HG03469 (cell line): ENCODE data around the gene MAML3.

ENCODE experiments used
- ATAC-seq: cut with Tn5 transposase; IDR thresholded peaks from one replicate; pipeline ENCODE4 v1.9.1; 2021; ENCODE audit warnings: mild to moderate bottlenecking, moderate library complexity, moderate number of reproducible peaks; ENCODE audit not compliant: unreplicated experiment

The MAML3 gene

GRCh38 chr4:140018931-140019618 is 134.9 kb downstream of the MAML3 start:
- ATAC-seq: no peak

DNA sequence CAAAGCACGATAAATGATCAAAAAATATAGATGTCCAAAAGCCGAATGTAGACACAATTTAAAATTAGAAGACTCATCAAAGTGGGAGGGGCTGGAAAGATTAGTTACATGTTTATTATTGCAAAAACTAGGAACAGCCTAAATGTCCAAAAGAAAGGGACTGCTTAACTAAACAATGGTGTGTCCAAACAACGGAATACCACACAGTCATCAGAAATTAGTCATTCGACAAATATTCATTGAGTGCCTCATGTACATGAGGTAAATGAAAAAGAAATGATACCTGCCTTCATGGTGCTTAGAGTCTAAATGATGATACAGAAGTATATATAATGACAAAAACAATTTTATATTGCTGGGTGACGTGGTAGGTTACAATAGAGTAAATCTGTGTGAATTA is 139.7 kb downstream of the MAML3 start:
- no peak for ATAC-seq

GRCh38 chr4:140012688-140013486 is 141.1 kb downstream of the MAML3 start:
- no peak for ATAC-seq

GRCh38 chr4:140005699-140006098 is 148.3 kb downstream of the MAML3 start:
- ATAC-seq: no peak

- no peak for ATAC-seq
These were observed 148.9 kb downstream of the MAML3 start for GRCh38 chr4:140004922-140005627.

- ATAC-seq: no peak
These were observed 149.5 kb downstream of the MAML3 start for GRCh38 chr4:140004549-140004895.

- no peak for ATAC-seq
These were observed 150.0 kb downstream of the MAML3 start for GRCh38 chr4:140003876-140004548.

GRCh38 chr4:140000232-140000631 is 153.8 kb downstream of the MAML3 start:
- ATAC-seq: no peak

DNA sequence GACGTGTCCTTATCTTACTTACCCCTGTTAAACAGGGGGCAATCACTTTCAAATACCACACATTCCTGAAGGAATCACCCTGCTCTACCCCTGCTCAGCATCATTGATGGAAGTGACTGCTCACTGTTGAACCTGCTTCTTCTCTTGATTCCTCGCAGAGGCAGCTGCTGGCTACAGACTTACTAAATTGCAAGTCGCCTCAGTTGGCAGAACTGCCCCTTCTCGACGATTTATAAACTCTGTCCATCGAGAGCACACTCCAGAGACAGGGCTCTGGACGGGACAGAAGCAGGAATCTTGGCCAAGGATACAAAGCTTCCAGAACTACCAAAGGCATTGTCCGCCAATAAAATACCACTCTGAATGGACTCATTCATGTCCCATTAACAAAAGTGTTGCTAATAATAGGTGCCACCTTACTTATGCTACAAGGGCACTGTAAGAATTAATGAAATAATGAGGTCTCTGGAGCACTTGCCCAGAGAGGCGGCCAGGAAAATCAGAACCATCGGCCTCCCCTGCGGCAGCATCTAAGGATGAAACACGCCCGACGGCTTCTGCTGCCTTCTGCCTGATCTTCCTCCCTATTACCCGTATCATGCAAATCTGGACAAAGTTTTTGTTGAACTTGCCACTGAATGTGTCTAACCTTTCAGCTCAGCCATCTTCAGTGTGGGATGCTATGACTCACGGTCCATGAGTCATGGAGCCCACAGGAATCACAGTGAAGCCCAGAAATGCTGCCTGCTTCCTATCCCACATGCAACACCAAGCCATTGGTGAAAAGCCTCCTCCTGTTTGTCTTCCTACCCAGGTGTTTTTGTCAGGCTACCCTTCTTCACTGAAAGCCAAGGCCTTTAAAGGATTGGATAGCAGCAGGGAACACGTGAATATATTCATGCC is 164.9 kb downstream of the MAML3 start:
- ATAC-seq: no peak

- no peak for ATAC-seq
These were observed 166.5 kb downstream of the MAML3 start for GRCh38 chr4:139987502-139987850.

- no peak for ATAC-seq
These were observed 167.1 kb downstream of the MAML3 start for GRCh38 chr4:139986689-139987501.

GRCh38 chr4:139986106-139986505 is 167.9 kb downstream of the MAML3 start:
- ATAC-seq: no peak

- no peak for ATAC-seq
These were observed 168.6 kb downstream of the MAML3 start for GRCh38 chr4:139985401-139985800.

- no peak for ATAC-seq
These were observed 169.5 kb downstream of the MAML3 start for GRCh38 chr4:139984471-139984870.

GRCh38 chr4:139978692-139979091 is 175.3 kb downstream of the MAML3 start:
- peak; percentile 94 for ATAC-seq

DNA sequence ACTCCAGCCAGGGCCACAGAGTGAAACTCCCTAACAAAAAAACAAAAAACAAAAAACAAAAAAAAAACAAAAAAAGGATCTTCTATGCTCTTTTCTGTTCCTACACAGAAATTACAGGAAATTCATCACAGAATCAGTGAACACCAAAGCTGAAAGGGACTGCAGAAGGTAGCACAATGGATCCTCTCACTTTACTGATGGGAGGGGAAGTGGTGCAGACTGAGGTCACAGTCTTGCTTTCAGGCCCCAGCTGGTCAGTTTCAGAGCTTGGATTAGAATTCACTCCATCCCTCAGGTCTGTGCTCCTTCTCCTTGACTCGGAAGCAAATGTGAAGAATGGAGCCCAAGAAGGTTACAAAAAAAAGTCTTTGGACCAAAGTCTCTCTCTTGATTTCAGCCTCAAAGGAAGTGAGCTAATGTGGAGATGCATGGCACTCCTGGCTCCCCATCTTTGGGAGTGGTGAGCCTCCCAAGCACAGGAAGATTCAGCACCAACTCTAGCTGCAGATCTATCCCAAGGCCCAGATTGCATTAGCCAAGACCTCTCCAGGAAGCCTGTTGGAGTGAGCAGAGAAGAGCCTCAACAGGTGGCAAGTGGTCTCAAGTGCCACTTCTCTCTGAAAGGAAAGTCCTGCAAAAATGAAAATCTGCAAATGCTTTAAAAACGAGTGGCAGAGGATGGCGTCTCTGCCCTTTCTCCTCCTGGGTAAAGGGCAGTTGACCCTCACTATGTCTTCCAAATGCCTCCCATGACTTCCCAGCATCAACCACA is 176.0 kb downstream of the MAML3 start:
- ATAC-seq: peak; percentile 40

DNA sequence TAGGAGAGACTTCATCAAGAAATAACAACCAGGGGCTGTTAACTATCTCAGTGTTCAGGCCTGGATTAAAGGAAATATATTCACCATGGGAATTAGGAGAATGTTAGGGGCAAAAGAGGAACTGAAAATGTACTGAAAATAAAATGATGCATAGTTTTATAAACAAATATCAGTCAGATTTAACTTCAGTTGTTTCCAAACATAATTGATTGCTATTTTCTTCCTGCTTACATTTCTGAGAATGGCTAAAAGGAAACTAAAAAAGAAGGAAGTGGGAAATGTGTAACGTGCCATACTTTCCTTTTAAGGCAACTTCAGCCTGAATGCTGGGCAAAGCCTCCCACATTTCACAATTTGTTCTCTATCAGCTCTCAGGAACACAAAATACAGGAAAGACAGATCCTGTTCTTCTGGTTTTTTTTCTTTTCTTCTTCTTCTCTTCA is 178.1 kb downstream of the MAML3 start:
- ATAC-seq: no peak

- no peak for ATAC-seq
These were observed 180.4 kb downstream of the MAML3 start for GRCh38 chr4:139973616-139974015.

DNA sequence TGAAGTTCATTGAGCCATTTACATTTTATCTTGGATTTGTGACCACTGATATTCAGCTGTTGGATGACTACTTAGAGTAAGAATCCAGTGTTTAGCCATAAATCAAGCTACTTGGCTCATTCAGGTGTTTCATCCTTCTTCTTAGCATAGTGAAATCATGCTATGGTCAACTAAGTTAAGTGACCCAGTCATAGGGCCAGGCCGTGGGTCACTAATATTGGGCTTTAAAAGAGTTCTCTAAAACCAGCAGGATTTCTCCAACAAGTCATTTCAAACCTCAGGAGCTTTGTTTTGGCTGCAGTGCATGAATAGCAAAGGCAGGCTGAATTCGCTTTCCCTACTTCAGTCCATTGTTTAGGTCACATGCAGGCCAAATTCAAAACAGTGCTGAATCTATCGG is 181.0 kb downstream of the MAML3 start:
- ATAC-seq: no peak
